HFF-Myc (cell line): ENCODE data around the gene CHRNA4.

Experiments used
- DNase-seq: peaks from one replicate; pipeline ENCODE4 v3.0.0-alpha.2; 2011; ENCODE audit warnings: low read depth; ENCODE audit errors: extremely low read depth
- H3K4me3 ChIP-seq: replicated peaks from 2 replicates; pipeline ENCODE4 v1.5.1; 2011; ENCODE audit warnings: low read depth, mild to moderate bottlenecking, control low read depth, low read length
- CTCF ChIP-seq: IDR thresholded peaks from 2 replicates; pipeline ENCODE4 v1.5.1; 2012; ENCODE audit warnings: mild to moderate bottlenecking, low read depth, low read length, control low read depth; ENCODE audit errors: missing control alignments

Gene CHRNA4

GRCh38 chr20:63396300-63396699, 35.2 kb upstream of the CHRNA4 start:
- TF ChIP-seq CTCF, result no peak
- no peak overlapping the region for H3K4me3 ChIP-seq
- DNase-seq, result no peak

GRCh38 chr20:63395723-63396122, 34.6 kb upstream of the CHRNA4 start:
- H3K4me3 ChIP-seq, result no peak overlapping the region
- no peak for TF ChIP-seq CTCF
- no peak for DNase-seq

- no peak for TF ChIP-seq CTCF
- DNase-seq, result no peak
- no peak overlapping the region for H3K4me3 ChIP-seq
Observed at GRCh38 chr20:63394920-63395455, 33.8 kb upstream of the CHRNA4 start.

GRCh38 chr20:63394069-63394919, 33.1 kb upstream of the CHRNA4 start:
- no peak for TF ChIP-seq CTCF
- no peak overlapping the region for H3K4me3 ChIP-seq
- no peak for DNase-seq

GRCh38 chr20:63393566-63393965, 32.4 kb upstream of the CHRNA4 start:
- DNase-seq, result no peak
- H3K4me3 ChIP-seq, result no peak overlapping the region
- no peak for TF ChIP-seq CTCF

GRCh38 chr20:63392465-63393365, 31.6 kb upstream of the CHRNA4 start:
- TF ChIP-seq CTCF, result no peak
- DNase-seq, result no peak
- H3K4me3 ChIP-seq, result no peak overlapping the region
